GM18498 (cell line): Measurements from ENCODE around the gene LAMC3.

ENCODE experiments used
- ATAC-seq: cut with Tn5 transposase; IDR thresholded peaks from one replicate; pipeline ENCODE4 v1.9.1; 2021; ENCODE audit warnings: mild to moderate bottlenecking, moderate library complexity; ENCODE audit not compliant: unreplicated experiment

Gene LAMC3

GRCh38 chr9:131008909-131009618, at the start of gene LAMC3:
LAMC3 (plus strand) TSS chr9:131009174; CDS start chr9:131009215, 41 bp downstream.
- no peak for ATAC-seq

GRCh38 chr9:130959809-130960334, 49.1 kb upstream of the LAMC3 start:
- ATAC-seq, result no peak

GRCh38 chr9:130960522-130961378, 48.2 kb upstream of the LAMC3 start:
- ATAC-seq, result no peak

- no peak for ATAC-seq
These were observed 47.3 kb upstream of the LAMC3 start for GRCh38 chr9:130961511-130962300.

GRCh38 chr9:130962418-130963316, 46.3 kb upstream of the LAMC3 start:
- ATAC-seq, result no peak

- ATAC-seq, result no peak
These were observed 45.6 kb upstream of the LAMC3 start for GRCh38 chr9:130963337-130963908.

- ATAC-seq, result no peak
These were observed 45.1 kb upstream of the LAMC3 start for GRCh38 chr9:130963916-130964315.

GRCh38 chr9:130965680-130966079, 43.3 kb upstream of the LAMC3 start:
- no peak for ATAC-seq

- no peak for ATAC-seq
These were observed 38.9 kb upstream of the LAMC3 start for GRCh38 chr9:130970052-130970451.

GRCh38 chr9:130970855-130971254, 38.1 kb upstream of the LAMC3 start:
- no peak for ATAC-seq

GRCh38 chr9:130971294-130971849, 37.6 kb upstream of the LAMC3 start:
- no peak for ATAC-seq

GRCh38 chr9:130972277-130972956, 36.6 kb upstream of the LAMC3 start:
- no peak for ATAC-seq

GRCh38 chr9:130972957-130973685, 35.9 kb upstream of the LAMC3 start:
- ATAC-seq, result no peak

- no peak for ATAC-seq
These were observed 35.2 kb upstream of the LAMC3 start for GRCh38 chr9:130973686-130974281.

GRCh38 chr9:130974697-130975096, 34.3 kb upstream of the LAMC3 start:
- no peak for ATAC-seq

- ATAC-seq, result no peak
These were observed 33.8 kb upstream of the LAMC3 start for GRCh38 chr9:130975156-130975555.

- ATAC-seq, result no peak
These were observed 32.8 kb upstream of the LAMC3 start for GRCh38 chr9:130975932-130976841.
